DLD1 (cell line): ENCODE measurements around the gene RHOH.
"Not testable (repeated sequence)": the region's sequence is repeated elsewhere in the genome, so short reads cannot be mapped to it uniquely, and the experiment has no call there.

Experiments
- in situ Hi-C: cut with HindIII; loops from 2 replicates; pipeline ENCODE4 v1.10.0; 2017; ENCODE audit warnings: low sequenced_read_pairs

The RHOH gene

GRCh38 chr4:40196724-40197281 is at the start of gene RHOH:
RHOH (plus strand) TSS chr4:40197031; CDS start chr4:40243387, 46,356 bp downstream.
- in situ Hi-C loops = no loop called here

- in situ Hi-C loops = not testable (repeated sequence)
Measured at GRCh38 chr4:40147490-40147889, 49.3 kb upstream of the RHOH start.

- in situ Hi-C loops = no loop called here
Measured at GRCh38 chr4:40149960-40150385, 46.9 kb upstream of the RHOH start.

- in situ Hi-C loops = no loop called here
Measured at GRCh38 chr4:40150932-40151331, 45.9 kb upstream of the RHOH start.

- in situ Hi-C loops = no loop called here
Measured at GRCh38 chr4:40152637-40153036, 44.2 kb upstream of the RHOH start.

GRCh38 chr4:40157436-40157835 is 39.4 kb upstream of the RHOH start:
- in situ Hi-C loops = no loop called here

GRCh38 chr4:40160258-40160657 is 36.6 kb upstream of the RHOH start:
- in situ Hi-C loops = no loop called here

GRCh38 chr4:40164459-40164858 is 32.4 kb upstream of the RHOH start:
- in situ Hi-C loops = no loop called here

- in situ Hi-C loops = no loop called here
Measured at GRCh38 chr4:40165916-40166315, 30.9 kb upstream of the RHOH start.

GRCh38 chr4:40168070-40168469 is 28.8 kb upstream of the RHOH start:
- in situ Hi-C loops = no loop called here

GRCh38 chr4:40170588-40170987 is 26.2 kb upstream of the RHOH start:
- in situ Hi-C loops = no loop called here

GRCh38 chr4:40173470-40173875 is 23.4 kb upstream of the RHOH start:
- in situ Hi-C loops = no loop called here

GRCh38 chr4:40176602-40177001 is 20.2 kb upstream of the RHOH start:
- in situ Hi-C loops = no loop called here

- in situ Hi-C loops = no loop called here
Measured at GRCh38 chr4:40177591-40177990, 19.2 kb upstream of the RHOH start.

GRCh38 chr4:40178672-40179071 is 18.2 kb upstream of the RHOH start:
- in situ Hi-C loops = no loop called here

GRCh38 chr4:40179360-40179759 is 17.5 kb upstream of the RHOH start:
- in situ Hi-C loops = no loop called here

- in situ Hi-C loops = no loop called here
Measured at GRCh38 chr4:40180356-40180755, 16.5 kb upstream of the RHOH start.

- in situ Hi-C loops = no loop called here
Measured at GRCh38 chr4:40182001-40182400, 14.8 kb upstream of the RHOH start.

- in situ Hi-C loops = no loop called here
Measured at GRCh38 chr4:40182954-40183353, 13.9 kb upstream of the RHOH start.

GRCh38 chr4:40183615-40184411 is 13.0 kb upstream of the RHOH start:
- in situ Hi-C loops = no loop called here

- in situ Hi-C loops = no loop called here
Measured at GRCh38 chr4:40185830-40186664, 10.8 kb upstream of the RHOH start.

- in situ Hi-C loops = no loop called here
Measured at GRCh38 chr4:40186665-40187014, 10.2 kb upstream of the RHOH start.
